NCI-H2227 (cell line): Measurements from ENCODE around the gene TK1.
A peak's percentile ranks its signal among the peaks of the same experiment; 100 is the strongest.
"Not testable (repeated sequence)": the region's sequence is repeated elsewhere in the genome, so short reads cannot be mapped to it uniquely, and the experiment has no call there.

Source experiments
- DNase-seq: peaks from one replicate; lab custom pipeline; 2025; ENCODE audit not compliant: unreplicated experiment; lab: John Stamatoyannopoulos, UW

TK1 gene

DNA sequence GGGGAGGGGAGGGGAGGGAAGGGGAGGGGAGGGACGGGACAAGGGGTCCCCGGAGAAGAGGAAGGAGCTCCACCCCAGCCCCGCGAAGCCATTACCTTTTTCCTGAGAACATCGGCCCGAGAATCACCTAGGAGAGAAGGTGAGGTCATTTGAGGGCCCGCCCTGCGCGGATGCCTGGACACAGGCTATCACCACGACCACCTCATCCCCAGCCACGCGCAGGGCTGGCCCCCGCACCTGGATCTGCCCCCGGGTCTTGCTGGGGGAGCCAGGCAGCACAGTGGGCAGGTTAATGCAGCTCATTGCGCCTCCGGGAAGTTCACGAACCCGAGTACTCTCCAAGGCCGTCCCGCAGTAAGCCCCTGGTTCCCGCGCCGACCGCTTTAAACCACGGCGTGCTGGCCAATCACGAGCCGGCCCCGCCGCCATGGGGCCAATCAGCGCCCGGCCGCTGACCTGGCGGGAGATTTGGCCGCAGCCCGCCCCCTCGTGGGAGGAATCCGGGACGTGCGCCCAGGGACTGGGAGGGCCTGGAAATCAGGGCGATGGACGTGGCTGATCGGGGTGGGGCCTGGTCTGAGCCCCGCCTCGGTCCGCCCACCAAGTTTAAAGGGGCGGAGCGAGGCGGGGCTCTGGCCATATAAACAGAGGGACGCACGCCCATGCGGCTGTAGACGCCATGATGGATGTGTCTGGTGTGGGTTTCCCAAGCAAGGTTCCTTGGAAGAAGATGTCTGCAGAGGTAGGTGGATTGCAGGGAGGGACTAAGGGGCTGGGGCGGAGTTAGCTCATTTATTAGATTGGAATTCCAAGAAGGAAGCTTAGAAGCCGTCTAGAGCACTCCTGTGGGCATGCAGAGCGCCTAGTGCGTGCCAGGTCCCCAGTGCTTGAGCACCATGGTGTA, at the start of gene TK1, which contains the start of gene AFMID:
Gene TK1, minus strand, starts transcription at position 361 of the 904 bp plus-strand sequence. Its CDS starts 58 bp downstream, at position 303.
Gene AFMID, plus strand, starts transcription at position 671 of the 904 bp plus-strand sequence. Its CDS starts 9 bp downstream, at position 680.
- peak; percentile 99 for DNase-seq

- DNase-seq: no peak
Observed at GRCh38 chr17:78235885-78236284, 49.0 kb upstream of the TK1 start.

- not testable (repeated sequence) for DNase-seq
Observed at GRCh38 chr17:78235022-78235421, 48.2 kb upstream of the TK1 start.

DNA sequence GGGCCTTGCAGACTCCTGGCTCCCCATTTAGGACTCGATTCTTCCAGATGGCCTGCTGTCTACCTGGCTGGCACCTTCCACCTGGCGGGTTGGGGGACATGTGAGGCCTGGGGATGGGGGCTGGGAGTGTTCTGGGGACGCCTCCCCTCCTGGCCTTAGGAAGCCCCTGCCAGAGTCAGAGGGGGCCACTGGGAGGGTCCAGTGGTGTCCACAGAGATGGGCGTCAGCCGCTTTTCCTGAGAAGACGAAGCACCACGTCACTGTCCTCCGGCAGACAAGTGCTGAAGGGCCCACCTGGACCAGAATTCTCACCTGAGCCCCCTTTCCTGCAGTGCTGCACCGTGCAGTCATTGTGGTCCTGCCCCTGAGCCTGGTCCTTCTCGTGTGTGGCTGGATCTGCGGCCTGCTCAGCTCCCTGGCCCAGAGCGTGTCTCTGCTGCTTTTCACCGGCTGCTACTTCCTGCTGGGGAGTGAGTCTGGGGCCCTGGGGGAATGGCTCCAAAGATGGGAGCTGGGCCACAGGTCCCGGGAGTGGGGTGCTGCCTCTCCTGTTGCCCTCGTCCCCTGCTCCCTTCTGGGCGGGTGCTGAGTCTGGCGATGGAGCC, 47.5 kb upstream of the TK1 start:
- no peak for DNase-seq

DNA sequence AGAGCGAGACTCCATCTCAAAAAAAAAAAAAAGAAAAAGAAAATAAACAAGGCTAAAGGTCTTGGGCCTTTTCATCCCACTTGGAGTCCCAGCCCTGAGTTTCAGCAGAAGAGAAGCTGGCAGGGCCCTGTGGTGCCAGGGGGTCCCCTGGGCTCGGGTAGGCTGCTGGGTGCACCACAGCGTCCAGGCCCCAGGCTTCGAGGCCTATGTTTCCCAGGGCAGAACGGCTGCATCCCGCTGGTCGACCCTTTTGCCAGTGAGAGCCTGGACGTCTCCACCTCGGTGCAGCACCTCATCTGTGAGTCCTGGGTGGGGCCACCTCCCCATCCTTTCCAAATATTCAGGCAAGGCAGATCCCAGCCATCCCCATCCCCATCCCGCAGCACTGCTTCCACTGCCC, 46.8 kb upstream of the TK1 start:
- no peak for DNase-seq

- DNase-seq: no peak
Observed at GRCh38 chr17:78232859-78233173, 46.0 kb upstream of the TK1 start.

GRCh38 chr17:78231991-78232858, 45.4 kb upstream of the TK1 start:
- DNase-seq: no peak

DNA sequence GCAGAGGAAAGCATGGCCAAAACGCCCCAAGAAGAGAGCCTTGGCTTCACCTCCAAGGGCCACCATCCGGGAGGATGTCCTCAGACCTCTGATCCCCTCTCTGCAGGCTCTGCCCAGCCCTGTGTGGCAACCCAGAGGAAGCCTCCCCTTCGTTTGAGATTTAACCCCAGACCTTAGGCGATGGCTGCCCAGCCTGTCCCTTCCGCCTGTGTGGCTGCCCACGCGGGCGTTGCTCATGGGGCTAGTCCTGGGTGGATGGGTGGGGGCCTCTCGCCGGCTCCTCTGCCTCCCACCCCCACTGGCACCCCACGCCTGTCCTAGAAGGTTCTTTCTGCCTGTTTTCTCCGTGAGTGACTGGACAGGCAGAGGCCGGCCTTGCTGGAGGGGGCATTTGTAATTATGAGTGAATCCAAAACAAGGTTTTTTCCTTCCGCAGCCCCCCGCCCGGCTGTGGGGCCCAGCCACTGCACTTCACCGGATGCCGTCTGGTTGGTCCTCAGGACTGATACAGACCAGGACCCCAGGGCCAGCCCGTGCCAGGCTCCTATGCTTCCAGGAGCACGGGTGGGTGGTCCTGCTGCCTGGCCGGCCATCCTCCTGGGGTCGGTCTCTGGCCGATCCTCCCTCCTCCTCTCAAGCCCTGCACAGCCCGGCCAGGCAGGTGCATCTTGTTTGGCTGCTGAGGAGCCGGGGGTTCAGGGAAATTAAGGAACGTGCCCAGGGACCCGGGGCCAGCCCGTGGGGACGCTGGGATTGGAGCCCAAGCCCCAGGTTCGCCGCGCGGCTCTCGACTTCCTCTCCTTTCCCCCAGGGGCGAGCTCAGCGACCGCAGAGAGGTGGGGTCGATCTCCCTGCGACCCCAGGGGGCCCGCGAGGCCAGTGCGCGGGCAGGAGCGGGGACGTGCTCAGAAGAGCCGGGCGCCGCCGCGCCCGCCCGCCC, 44.4 kb upstream of the TK1 start, which contains the start of gene TMEM235:
Gene TMEM235, plus strand, starts transcription at position 636 of the 940 bp plus-strand sequence. CDS start 393 bp downstream, outside the sequence.
- no peak for DNase-seq

DNA sequence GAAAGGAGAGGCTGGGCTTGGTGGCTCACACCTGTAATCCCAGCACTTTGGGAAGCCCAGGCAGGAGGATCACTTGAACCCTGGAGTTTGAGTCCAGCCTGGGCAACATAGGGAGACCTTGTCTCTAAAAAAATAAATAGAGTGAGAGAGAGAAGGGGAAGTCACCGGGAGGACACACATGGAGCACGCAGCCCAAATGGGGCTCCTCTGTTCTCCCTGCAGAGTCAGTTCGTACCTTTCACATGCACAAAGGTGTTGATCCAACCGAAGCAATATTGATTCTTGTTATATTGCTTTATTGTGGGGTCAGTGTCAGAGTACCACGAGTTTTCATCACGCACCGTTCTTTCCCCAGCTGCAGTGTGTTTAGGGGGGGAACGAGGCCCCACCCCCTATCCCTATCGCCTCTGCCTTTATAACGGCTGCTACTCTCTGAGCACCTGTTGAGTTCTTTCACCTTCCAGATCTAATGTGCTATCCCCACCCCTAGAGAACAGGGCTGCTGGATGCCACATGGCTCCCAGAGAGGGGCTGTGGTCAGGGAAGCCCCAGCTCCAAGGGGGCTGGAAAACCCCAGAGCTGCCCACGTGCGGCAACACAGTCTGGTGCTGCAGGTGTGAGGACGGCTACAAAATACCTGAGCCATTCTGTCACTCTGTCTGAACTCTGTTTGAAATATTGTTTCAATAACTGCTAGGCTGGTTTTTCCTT, 43.6 kb upstream of the TK1 start:
- no peak for DNase-seq

GRCh38 chr17:78228176-78228575, 41.3 kb upstream of the TK1 start:
- no peak for DNase-seq

GRCh38 chr17:78227455-78227916, 40.6 kb upstream of the TK1 start:
- no peak for DNase-seq

GRCh38 chr17:78226759-78227454, 40.1 kb upstream of the TK1 start:
- no peak for DNase-seq

GRCh38 chr17:78226055-78226758, 39.4 kb upstream of the TK1 start:
- no peak for DNase-seq

DNA sequence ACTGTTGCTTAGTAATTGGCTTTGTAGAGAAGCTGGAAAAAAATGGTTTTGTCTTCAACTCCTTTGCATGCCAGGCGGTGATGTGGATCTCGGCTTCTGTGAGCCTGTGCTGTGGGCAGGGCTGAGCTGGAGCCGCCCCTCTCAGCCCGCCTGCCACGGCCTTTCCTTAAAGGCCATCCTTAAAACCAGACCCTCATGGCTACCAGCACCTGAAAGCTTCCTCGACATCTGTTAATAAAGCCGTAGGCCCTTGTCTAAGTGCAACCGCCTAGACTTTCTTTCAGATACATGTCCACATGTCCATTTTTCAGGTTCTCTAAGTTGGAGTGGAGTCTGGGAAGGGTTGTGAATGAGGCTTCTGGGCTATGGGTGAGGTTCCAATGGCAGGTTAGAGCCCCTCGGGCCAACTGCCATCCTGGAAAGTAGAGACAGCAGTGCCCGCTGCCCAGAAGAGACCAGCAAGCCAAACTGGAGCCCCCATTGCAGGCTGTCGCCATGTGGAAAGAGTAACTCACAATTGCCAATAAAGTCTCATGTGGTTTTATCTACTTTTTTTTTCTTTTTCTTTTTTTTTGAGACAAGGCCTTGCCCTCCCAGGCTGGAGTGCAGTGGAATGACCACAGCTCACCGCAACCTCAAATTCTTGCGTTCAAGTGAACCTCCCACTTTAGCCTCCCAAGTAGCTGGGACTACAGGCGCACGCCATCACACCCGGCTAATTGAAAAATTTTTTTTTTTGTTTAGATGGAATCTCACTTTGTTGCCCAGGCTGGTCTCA, 38.4 kb upstream of the TK1 start:
- DNase-seq: peak; percentile 26

GRCh38 chr17:78224231-78225087, 37.6 kb upstream of the TK1 start:
- DNase-seq: peak; percentile 86

DNA sequence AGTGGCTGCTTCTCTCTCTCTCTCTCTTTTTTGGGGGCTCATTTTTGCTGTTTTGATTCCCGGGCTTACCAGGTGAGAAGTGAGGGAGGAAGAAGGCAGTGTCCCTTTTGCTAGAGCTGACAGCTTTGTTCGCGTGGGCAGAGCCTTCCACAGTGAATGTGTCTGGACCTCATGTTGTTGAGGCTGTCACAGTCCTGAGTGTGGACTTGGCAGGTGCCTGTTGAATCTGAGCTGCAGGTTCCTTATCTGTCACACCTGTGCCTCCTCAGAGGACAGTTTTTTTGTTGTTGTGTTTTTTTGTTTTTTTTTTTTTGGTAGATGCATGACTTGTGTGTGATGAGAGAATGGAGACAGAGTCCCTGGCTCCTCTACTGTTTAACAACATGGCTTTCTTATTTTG, 36.9 kb upstream of the TK1 start:
- DNase-seq: no peak

DNA sequence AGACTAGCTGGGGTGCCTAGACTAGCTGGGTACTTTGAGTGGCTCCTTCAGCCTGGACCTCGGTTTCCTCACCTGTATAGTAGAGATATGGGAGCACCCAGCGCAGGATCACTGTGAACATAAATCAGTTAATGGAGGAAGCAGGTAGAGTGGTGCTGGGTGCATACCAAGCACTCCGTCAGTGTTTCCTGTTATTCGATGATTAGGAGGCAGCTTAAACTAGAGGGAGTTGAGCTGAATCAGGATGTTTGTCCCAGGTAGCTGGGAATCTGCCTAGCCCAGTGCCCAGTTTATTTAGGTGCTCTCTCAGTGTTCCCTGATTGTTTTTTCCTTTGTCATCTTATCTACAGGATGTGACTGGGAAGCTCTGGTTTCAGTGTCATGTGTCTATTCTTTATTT, 36.2 kb upstream of the TK1 start:
- no peak for DNase-seq
